Measurements from ENCODE around the gene MDH2.
"Not testable (repeated sequence)": the region's sequence is repeated elsewhere in the genome, so short reads cannot be mapped to it uniquely, and the experiment has no call there.

Gene MDH2

DNA sequence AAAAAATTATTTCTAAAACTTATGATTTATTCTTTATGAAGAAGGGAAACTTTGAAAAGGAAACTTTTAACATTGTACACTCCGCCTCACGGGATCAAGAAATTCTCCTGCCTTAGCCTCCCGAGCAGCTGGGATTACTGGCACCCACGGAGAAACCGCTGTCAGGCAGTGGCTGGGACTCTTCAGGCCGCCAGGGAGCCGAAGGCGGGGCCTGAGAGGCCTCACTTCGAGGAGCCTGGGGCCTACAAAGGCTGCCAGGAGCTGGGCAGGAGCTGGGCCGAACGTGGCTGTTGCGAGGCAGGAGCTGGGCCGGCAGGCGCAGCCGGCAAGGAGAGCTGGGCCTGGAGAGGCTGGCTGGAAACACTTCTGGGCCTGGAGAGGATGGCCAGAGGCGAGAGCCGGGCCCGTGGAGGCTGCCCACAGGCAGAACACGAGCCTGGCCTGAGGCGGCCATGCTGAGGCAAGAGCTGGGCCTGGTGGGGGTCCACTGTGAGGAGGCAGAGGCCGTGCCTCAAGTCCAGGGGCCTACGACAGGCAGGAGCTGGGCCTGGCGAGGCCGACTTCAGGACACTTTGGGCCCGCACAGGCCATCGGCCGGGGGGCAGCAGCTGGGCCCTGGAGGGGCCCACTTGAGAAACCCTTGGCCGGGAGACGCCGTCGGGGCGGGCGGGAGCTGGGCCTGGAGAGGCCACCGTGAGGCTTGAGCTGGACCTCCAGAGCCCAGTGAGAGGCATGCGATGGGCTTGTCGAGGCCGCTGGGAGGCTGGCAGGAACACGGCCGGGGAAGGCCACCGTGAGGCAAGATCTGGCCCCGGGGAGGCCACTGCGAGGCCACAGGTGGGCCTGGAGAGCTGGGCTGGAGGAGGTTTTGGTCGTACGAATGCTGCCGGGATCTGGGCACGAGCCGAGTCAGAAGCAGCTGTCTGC lies 23.7 kb downstream of the MDH2 start:
- Mint-ChIP-seq H3K9me3 (no peaks in the 10 kb centered on the region), H3K27me3 (no peaks in the 10 kb centered on the region), H3K4me1 (no peaks in the 10 kb centered on the region), H3K27ac (no peak overlapping the region), H3K36me3 (peaks cover 3% of the 10 kb centered on the region), H3K4me3 (no peak overlapping the region)
- CTCF ChIA-PET, result interaction anchor here (1.5 kb wide), 1 partner anchor 51 kb away, joined by 5 read pairs; no protein-coding TSS in a partner anchor
- no peak for DNase-seq

DNA sequence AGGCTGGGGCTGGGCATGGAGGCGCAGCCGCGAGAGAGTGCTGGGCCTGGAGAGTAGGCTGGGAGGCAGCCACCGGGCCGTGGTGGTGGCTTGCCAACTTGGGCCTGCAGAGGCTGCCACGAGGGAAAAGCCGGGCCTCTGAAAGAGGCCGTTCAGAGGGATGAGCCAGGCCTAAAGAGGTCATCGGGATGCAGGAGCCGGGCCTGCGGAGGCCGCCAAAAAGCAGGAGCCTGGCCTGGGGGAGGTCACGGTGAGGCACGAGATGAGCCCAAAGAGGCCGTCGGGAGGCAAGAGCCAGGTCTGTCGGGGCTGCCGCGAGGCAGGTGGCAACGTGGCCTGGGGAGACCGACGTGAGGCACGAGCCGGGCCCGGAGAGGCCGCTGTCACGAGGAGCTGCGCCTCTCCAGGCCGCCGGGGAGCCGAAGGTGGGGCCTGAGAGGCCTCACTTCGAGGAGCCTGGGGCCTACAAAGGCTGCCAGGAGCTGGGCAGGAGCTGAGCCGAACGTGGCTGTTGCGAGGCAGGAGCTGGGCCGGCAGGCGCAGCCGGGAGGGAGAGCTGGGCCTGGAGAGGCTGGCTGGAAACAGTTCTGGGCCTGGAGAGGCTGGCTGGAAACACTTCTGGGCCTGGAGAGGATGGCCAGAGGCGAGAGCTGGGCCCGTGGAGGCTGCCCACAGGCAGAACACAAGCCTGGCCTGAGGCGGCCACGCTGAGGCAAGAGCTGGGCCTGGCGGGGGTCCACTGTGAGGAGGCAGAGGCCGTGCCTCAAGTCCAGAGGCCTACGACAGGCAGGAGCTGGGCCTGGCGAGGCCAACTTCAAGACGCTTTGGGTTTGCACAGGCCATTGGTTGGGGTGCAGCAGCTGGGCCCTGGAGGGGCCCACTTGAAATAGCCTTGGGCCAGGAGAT lies 24.6 kb downstream of the MDH2 start:
- Mint-ChIP-seq H3K27me3 (no peaks in the 10 kb centered on the region), H3K4me1 (peaks cover 7% of the 10 kb centered on the region), H3K36me3 (no peaks in the 10 kb centered on the region), H3K4me3 (no peak overlapping the region), H3K9me3 (no peaks in the 10 kb centered on the region), H3K27ac (no peak overlapping the region)
- no peak for DNase-seq
- CTCF ChIA-PET, result no interaction called here

DNA sequence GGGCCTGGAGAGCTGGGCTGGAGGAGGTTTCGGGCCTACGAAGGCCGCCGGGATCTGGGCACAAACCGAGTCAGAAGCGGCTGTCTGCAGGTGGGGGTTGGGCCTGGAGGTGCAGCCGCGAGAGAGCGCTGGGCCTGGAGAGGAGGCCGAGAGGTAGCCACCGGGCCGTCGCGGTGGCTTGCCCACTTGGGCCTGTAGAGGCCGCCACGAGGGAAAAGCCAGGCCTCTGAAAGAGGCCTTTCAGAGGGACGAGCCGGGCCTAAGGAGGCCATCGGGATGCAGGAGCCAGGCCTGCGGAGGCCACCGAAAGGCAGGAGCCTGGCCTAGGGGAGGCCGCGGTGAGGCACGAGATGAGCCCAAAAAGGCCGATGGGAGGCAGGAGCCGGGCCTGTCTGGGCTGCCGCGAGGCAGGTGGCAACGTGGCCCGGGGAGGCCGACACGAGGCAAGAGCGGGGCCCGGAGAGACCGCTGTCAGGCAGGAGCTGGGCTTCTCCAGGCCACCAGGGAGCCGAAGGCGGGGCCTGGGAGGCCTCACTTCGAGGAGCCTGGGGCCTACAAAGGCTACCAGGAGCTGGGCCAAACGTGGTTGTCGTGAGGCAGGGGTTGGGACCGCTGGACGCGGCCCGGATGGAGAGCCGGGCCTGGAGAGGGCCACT lies 25.6 kb downstream of the MDH2 start:
- Mint-ChIP-seq H3K27ac (no peak overlapping the region), H3K4me1 (peaks cover 12% of the 10 kb centered on the region), H3K27me3 (peaks cover 4% of the 10 kb centered on the region), H3K9me3 (no peaks in the 10 kb centered on the region), H3K36me3 (no peaks in the 10 kb centered on the region), H3K4me3 (no peak overlapping the region)
- no peak for DNase-seq
- CTCF ChIA-PET, result no interaction called here

DNA sequence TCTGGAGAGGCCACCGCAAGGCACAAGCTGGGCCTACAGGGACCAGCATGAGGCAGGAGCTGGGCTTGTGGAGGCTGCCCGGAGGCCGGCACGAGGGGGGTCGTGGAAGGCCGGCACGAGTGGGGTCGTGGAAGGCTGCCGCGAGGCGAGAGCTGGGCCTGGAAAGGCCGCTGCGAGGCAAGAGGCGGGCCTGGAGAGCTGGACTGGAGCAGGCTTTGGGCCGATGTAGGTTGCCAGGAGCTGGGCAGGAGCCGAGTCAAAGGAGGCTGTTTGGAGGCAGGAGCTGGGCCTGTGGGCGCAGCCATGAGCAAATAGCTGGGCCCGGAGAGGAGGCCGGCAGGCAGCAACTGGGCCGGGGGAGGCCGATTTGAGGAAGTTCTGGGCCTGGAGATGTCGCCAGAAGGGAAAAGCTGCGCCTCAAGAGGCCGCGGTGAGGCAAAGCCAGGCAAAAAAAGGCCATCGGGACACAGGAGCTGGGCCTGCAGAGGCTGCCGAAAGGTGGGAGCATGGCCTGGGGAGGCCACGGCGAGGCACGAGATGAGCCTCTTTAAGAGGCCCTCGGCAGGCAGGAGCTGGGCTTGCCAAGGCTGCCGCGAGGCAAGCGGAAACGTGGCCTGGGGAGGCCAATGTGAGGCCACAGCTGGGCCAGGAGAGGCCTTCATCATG lies 26.5 kb downstream of the MDH2 start:
- H3K9me3 Mint-ChIP-seq, result no peaks in the 10 kb centered on the region
- H3K36me3 Mint-ChIP-seq, result no peaks in the 10 kb centered on the region
- no peak overlapping the region for H3K27ac Mint-ChIP-seq
- CTCF ChIA-PET, result no interaction called here
- H3K27me3 Mint-ChIP-seq, result peaks cover 4% of the 10 kb centered on the region
- no peak for DNase-seq
- peaks cover 12% of the 10 kb centered on the region for H3K4me1 Mint-ChIP-seq
- H3K4me3 Mint-ChIP-seq, result no peak overlapping the region

DNA sequence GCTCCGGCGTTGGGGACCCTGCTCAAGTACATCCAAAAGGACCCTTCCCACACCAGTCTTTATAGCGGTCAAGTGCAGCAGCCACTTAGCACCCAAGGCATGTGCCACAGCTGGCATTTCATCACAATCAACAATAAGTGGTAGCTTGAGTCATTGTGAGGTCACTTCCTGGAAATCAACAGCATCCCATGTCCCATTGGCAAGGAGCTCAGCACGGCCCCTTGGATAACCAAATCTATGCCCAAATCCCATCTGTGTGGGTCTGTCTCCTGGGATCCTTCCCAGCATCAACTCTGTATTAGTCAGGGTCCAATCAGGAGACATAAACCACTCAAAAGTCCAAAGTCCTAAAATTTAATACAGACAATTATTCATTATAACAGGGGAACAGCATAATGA lies 27.1 kb downstream of the MDH2 start:
- peaks cover 6% of the 10 kb centered on the region for H3K27me3 Mint-ChIP-seq
- CTCF ChIA-PET, result no interaction called here
- DNase-seq, result no peak
- H3K9me3 Mint-ChIP-seq, result no peaks in the 10 kb centered on the region
- peaks cover 12% of the 10 kb centered on the region for H3K4me1 Mint-ChIP-seq
- no peak overlapping the region for H3K4me3 Mint-ChIP-seq
- no peaks in the 10 kb centered on the region for H3K36me3 Mint-ChIP-seq
- H3K27ac Mint-ChIP-seq, result no peak overlapping the region

DNA sequence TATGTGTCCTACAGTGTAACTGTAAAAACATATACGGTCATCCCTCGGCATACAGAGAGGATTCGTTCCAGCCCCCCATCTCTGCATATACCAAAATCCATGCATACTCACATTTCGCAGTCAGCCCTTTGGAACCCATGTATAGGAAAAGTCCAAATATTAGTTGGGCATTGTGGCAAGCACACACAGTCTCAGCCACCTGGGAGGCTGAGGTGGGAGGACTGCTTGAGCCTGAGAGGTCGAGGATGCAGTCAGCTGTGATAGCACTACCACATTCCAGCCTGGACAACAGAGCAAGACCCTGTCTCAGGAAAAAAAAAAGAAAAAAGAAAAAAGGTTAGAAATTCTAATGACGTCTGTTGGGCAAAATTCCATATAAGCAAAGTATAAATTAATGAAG lies 29.1 kb downstream of the MDH2 start:
- H3K4me1 Mint-ChIP-seq, result peaks cover 12% of the 10 kb centered on the region
- DNase-seq, result no peak
- H3K27me3 Mint-ChIP-seq, result peaks cover 18% of the 10 kb centered on the region
- no peaks in the 10 kb centered on the region for H3K36me3 Mint-ChIP-seq
- no peaks in the 10 kb centered on the region for H3K9me3 Mint-ChIP-seq
- CTCF ChIA-PET, result no interaction called here
- H3K4me3 Mint-ChIP-seq, result no peak overlapping the region
- H3K27ac Mint-ChIP-seq, result no peak overlapping the region

DNA sequence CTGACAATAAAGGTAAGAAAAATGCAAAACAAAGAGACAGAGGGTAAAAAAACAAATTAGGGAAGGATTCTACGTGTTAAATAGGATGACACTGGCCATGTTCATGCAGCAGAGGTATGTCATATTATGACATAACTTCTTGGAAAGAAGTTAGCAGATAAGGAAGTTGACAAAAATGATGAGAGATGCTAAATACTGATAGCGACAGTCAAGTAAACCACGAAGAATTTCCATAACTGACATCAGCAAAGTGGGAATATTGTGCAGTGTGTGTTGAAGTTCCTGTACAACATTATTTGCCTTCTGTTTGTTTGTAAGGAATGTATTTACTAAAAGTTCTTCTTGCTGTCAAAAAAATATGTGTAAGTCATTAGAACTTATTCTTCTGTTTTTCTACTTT lies 29.5 kb downstream of the MDH2 start:
- H3K27ac Mint-ChIP-seq, result no peak overlapping the region
- peaks cover 19% of the 10 kb centered on the region for H3K27me3 Mint-ChIP-seq
- no peaks in the 10 kb centered on the region for H3K36me3 Mint-ChIP-seq
- no peaks in the 10 kb centered on the region for H3K9me3 Mint-ChIP-seq
- CTCF ChIA-PET, result no interaction called here
- DNase-seq, result no peak
- no peak overlapping the region for H3K4me3 Mint-ChIP-seq
- H3K4me1 Mint-ChIP-seq, result peaks cover 12% of the 10 kb centered on the region

DNA sequence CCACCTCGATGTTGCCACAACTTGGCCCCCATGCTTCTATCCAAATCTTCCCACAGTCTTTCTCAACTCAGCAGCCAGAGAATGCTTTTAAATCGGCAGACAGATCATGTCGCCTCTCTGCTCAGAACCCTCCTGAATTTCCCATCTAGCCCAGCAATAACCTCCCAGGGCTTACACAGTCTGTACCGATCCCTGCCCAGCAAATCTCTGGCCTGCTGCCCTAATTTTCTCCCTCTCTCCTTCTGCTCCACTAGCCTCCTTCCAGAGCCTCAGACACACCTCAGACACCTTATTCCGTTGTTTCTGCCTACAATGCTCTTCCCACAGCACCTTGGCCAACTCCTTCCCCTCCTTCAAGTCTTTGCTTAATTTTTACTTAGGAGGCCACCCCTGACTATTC lies 32.3 kb downstream of the MDH2 start:
- CTCF ChIA-PET, result no interaction called here
- H3K36me3 Mint-ChIP-seq, result no peaks in the 10 kb centered on the region
- H3K27ac Mint-ChIP-seq, result no peak overlapping the region
- no peak for DNase-seq
- peaks cover 12% of the 10 kb centered on the region for H3K4me1 Mint-ChIP-seq
- peaks cover 19% of the 10 kb centered on the region for H3K27me3 Mint-ChIP-seq
- no peaks in the 10 kb centered on the region for H3K9me3 Mint-ChIP-seq
- H3K4me3 Mint-ChIP-seq, result no peak overlapping the region

DNA sequence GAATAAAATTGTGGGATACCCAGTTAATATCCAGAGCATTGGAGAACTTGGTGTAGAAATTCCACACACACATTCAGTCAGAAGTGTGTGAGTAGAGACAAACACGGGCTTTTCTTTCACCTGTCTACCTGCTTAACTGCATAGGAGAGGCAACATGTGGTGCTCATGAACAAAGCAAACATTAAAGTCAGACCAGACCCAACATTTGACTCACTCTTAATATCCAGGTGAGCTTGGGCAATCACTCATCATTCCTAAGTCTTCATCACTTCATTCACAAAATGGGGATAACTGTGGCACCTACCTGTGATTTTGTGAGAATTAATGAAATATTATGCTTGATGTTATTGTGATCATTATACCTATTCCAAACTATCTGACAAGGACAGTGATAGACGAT lies 36.2 kb downstream of the MDH2 start:
- H3K9me3 Mint-ChIP-seq, H3K36me3 Mint-ChIP-seq, H3K4me3 Mint-ChIP-seq, H3K27ac Mint-ChIP-seq, DNase-seq, H3K4me1 Mint-ChIP-seq, CTCF ChIA-PET: not testable (repeated sequence)
- H3K27me3 Mint-ChIP-seq, result peaks cover 15% of the 10 kb centered on the region

DNA sequence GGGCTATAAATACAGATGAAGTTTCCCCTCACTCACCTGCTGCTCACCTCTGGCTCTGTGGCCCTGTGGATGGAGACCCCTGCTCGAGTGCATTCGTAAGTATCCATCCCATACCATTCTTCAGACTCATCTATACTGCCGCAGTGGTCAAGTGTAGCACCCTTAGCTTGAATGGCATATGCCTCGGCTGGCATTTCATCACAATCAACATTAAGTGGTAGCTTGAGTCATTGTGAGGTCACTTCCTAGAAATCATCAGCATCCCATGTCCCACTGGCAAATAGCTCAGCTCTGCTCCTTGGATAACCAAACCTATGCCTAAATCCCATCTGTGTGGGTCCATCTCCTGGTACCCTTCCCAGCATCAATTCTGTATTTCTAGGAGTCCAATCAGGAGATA lies 38.2 kb downstream of the MDH2 start:
- CTCF ChIA-PET, result no interaction called here
- peaks cover 8% of the 10 kb centered on the region for H3K27me3 Mint-ChIP-seq

DNA sequence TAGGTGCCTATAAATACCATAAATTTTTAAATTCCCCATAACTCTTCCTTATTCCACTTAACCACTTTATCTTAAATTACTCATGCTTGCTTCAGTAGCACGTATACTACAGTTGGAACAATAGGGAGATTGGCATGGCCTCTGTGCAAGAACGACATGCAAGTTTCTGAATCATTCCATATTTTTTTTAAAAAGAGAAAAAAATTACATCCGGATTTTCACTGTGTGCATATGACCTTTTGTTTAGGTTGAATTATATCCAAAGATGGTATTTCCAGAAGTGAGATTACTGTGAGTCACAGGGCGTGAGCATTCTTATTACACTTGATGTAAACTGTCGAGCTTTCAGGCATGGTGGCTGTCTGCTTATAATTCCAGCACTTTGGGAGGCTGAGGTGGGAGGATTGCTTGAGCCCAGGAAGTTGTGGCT lies 39.5 kb downstream of the MDH2 start:
- H3K4me1 Mint-ChIP-seq, H3K27ac Mint-ChIP-seq, H3K36me3 Mint-ChIP-seq, DNase-seq, H3K9me3 Mint-ChIP-seq, CTCF ChIA-PET, H3K27me3 Mint-ChIP-seq, H3K4me3 Mint-ChIP-seq: not testable (repeated sequence)

More for the DNA sequence above, 38.2 kb downstream of the MDH2 start:
- Mint-ChIP-seq H3K9me3 (no peaks in the 10 kb centered on the region), H3K27ac (no peak overlapping the region), H3K36me3 (no peaks in the 10 kb centered on the region), H3K4me3 (no peak overlapping the region), H3K4me1 (no peaks in the 10 kb centered on the region)
- no peak for DNase-seq

DNA sequence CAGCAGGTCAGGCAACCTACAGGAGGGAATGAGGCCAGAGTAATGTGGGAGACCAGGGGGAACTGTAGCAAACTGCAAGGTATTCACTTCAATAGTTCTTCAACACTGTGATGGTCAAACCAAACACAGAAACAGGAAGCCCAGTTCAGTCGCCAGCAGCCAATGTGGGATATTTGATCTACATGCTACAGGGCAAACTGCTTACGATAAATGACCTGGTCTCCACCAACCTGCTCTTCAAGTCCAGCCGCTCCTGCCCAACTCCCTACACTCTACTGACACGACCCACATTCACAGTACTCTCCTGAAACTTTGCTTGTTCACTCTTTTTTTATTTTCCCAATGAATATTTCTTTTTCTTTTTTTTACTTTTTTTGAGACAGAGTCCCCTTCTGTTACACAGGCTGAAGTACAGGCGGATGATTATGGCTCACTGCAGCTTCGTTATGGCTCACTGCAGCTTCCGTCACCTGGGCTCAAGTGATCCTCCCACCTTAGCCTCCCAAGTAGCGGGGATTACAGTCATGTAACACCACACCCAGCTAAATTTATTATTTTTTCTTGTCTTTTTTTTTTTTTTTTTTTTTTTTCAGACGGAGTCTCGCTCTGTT lies 42.1 kb downstream of the MDH2 start:
- H3K27me3 Mint-ChIP-seq, result peaks cover 6% of the 10 kb centered on the region
- DNase-seq, result no peak
- CTCF ChIA-PET, result no interaction called here
- no peak overlapping the region for H3K4me3 Mint-ChIP-seq
- H3K4me1 Mint-ChIP-seq, result no peaks in the 10 kb centered on the region
- no peaks in the 10 kb centered on the region for H3K9me3 Mint-ChIP-seq
- H3K36me3 Mint-ChIP-seq, result no peaks in the 10 kb centered on the region
- H3K27ac Mint-ChIP-seq, result no peak overlapping the region

DNA sequence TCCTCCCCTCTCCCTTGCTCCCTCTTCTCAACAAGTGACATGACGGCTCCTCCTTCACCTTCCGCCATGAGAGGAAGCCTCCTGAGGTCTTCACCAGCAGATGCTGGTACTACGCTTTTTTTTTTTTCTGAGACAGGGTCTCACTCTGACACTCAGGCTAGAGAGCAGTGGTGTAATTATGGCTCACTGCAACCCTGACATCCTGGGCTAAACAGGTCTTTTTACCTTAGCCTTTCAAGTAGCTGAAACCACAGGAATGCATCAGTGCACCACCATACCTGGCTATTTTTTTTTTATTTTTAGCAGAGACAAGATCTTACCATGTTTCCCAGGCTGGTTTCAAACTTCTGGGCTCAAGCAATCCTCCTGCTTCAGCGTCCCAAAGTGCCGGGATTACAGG lies 43.6 kb downstream of the MDH2 start:
- DNase-seq, result no peak
- H3K36me3 Mint-ChIP-seq, result no peaks in the 10 kb centered on the region
- CTCF ChIA-PET, result no interaction called here
- H3K27ac Mint-ChIP-seq, result no peak overlapping the region
- H3K27me3 Mint-ChIP-seq, result peaks cover 13% of the 10 kb centered on the region
- H3K9me3 Mint-ChIP-seq, result no peaks in the 10 kb centered on the region
- no peaks in the 10 kb centered on the region for H3K4me1 Mint-ChIP-seq
- H3K4me3 Mint-ChIP-seq, result no peak overlapping the region

DNA sequence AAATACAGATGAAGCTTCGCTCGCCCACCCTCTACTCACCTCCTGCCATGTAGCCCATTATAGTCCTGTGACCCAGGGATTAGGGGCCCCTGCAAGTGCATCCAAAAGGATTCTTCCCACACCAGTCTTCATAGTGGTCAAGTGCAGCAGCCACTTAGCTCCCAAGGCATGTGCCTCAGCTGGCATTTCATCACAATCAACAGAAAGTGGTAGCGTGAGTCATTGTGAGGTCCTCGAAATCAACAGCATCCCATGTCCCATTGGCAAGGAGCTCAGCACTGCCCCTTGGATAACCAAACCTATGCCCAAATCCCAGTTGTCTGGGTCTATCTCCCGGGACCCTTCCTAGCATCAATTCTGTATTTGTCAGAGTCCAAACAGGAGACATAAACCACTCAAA lies 45.6 kb downstream of the MDH2 start:
- peaks cover 17% of the 10 kb centered on the region for H3K27me3 Mint-ChIP-seq
- CTCF ChIA-PET, H3K4me3 Mint-ChIP-seq, DNase-seq, H3K27ac Mint-ChIP-seq, H3K4me1 Mint-ChIP-seq, H3K9me3 Mint-ChIP-seq, H3K36me3 Mint-ChIP-seq: not testable (repeated sequence)
